Sciatic nerve (tissue), 2 donors: Measurements from ENCODE around the gene HS3ST6. TPM values are rescaled to one million over a fixed set of nuclear protein-coding genes. Genes with fewer than 3 reads are reported as not detected.
A peak's percentile ranks its signal among the peaks of the same experiment; 100 is the strongest.
"Not testable (repeated sequence)": the region's sequence is repeated elsewhere in the genome, so short reads cannot be mapped to it uniquely, and the experiment has no call there.

Experiments
- ATAC-seq: fragments of 200-7000 bp; cut with Tn5 transposase; one replicate; pipeline ENCODE4 v1.9.1; 2020; ENCODE audit warnings: mild to moderate bottlenecking, moderate library complexity
- DNase-seq: peaks from one replicate; pipeline ENCODE4 v3.0.0-alpha.2; 2020; ENCODE audit warnings: low spot score
- intact Hi-C: fragments of 100-400 bp; cut with DNase I; formaldehyde crosslinking; loops from one replicate; pipeline ENCODE4 v1.14.2; 2022
- total RNA-seq: library from RNA; stranded (reverse); fragmentation: NEBNext Ultra II Directional; extraction: Animal tissue kit (Norgen Biotek cat#: 25700); gene quantifications from one replicate; pipeline ENCODE4 v1.2.1, GENCODE V29; 2021
- donor health status: DM: no; HTN: no; CAD: no.
- donor health status: DM: no; HTN: no; CAD: no.

HS3ST6 gene
- total RNA-seq, 1 donor from 2014 or later = not detected

- ATAC-seq = no peak
- intact Hi-C loops = no loop called here
- DNase-seq = no peak
Measured at GRCh38 chr16:1913327-1914083, 4.7 kb downstream of the HS3ST6 start.

GRCh38 chr16:1912215-1912543 lies 6.0 kb downstream of the HS3ST6 start:
- intact Hi-C loops = no loop called here
- DNase-seq (no peak), ATAC-seq (no peak)

GRCh38 chr16:1911467-1912214 lies 6.6 kb downstream of the HS3ST6 start:
- DNase-seq = no peak
- intact Hi-C loops = no loop called here
- no peak for ATAC-seq

- ATAC-seq (peak; percentile 14), DNase-seq (no peak)
- intact Hi-C loops = no loop called here
Measured at GRCh38 chr16:1909561-1910231, 8.5 kb downstream of the HS3ST6 start.

GRCh38 chr16:1908983-1909382 lies 9.2 kb downstream of the HS3ST6 start:
- ATAC-seq (no peak), DNase-seq (no peak)
- intact Hi-C loops = no loop called here

- ATAC-seq = no peak
- no peak for DNase-seq
- intact Hi-C loops = no loop called here
Measured at GRCh38 chr16:1908184-1908583, 10.0 kb downstream of the HS3ST6 start.

GRCh38 chr16:1907226-1907860 lies 10.9 kb downstream of the HS3ST6 start:
- no peak for ATAC-seq
- no peak for DNase-seq
- intact Hi-C loops = no loop called here

- intact Hi-C loops = no loop called here
- ATAC-seq = no peak
Measured at GRCh38 chr16:1906846-1907165, 11.4 kb downstream of the HS3ST6 start.

GRCh38 chr16:1906055-1906845 lies 12.0 kb downstream of the HS3ST6 start:
- no peak for ATAC-seq
- no peak for DNase-seq
- intact Hi-C loops = no loop called here

More at GRCh38 chr16:1906846-1907165, 11.4 kb downstream of the HS3ST6 start:
- DNase-seq = no peak

- ATAC-seq = peak; percentile 52
- intact Hi-C loops = no loop called here
- DNase-seq = no peak
Measured at GRCh38 chr16:1903845-1904840, 14.1 kb downstream of the HS3ST6 start.

GRCh38 chr16:1903220-1903574 lies 15.0 kb downstream of the HS3ST6 start:
- no peak for ATAC-seq
- DNase-seq = no peak
- intact Hi-C loops = no loop called here

GRCh38 chr16:1902547-1903219 lies 15.5 kb downstream of the HS3ST6 start:
- ATAC-seq = no peak
- DNase-seq = no peak
- intact Hi-C loops = no loop called here

- intact Hi-C loops = no loop called here
- no peak for ATAC-seq
- DNase-seq = no peak
Measured at GRCh38 chr16:1900452-1900774, 17.8 kb downstream of the HS3ST6 start.

- DNase-seq (no peak), ATAC-seq (no peak)
- intact Hi-C loops = no loop called here
Measured at GRCh38 chr16:1899641-1900451, 18.4 kb downstream of the HS3ST6 start.

- ATAC-seq, DNase-seq, intact Hi-C loops: not testable (repeated sequence)
Measured at GRCh38 chr16:1897692-1898091, 20.5 kb downstream of the HS3ST6 start.

- no peak for DNase-seq
- ATAC-seq = no peak
- intact Hi-C loops = no loop called here
Measured at GRCh38 chr16:1895949-1896675, 22.1 kb downstream of the HS3ST6 start.
